Stimulated activated effector memory CD8-positive, alpha-beta T cell treated with anti-CD3 and anti-CD28 coated beads, Interleukin-12 subunit alpha, Interleukin-12 subunit beta, amount 100 ng/mL, for 72 hours (primary cell): ENCODE results near the gene LRRC66.

Source experiments
- ATAC-seq: fragments of 150-1000 bp; cut with Tn5 transposase; 2 replicates; pipeline ENCODE4 v1.10.0; 2021
- DNase-seq, 2 donors: peaks; one replicate each; pipeline ENCODE4 v3.0.0; 2021 to 2022; ENCODE audit warnings: low spot score in 2 of 2
- H3K27ac Mint-ChIP-seq: one replicate; pipeline ENCODE4 v1.8.0; 2022; ENCODE audit warnings: mild to moderate bottlenecking, mixed read lengths
- H3K36me3 Mint-ChIP-seq: one replicate; pipeline ENCODE4 v1.8.0; 2022; ENCODE audit warnings: mild to moderate bottlenecking, mixed read lengths
- H3K4me1 Mint-ChIP-seq: one replicate; pipeline ENCODE4 v1.8.0; 2022; ENCODE audit warnings: mixed read lengths
- H3K4me3 Mint-ChIP-seq: one replicate; pipeline ENCODE4 v1.8.0; 2022; ENCODE audit warnings: mild to moderate bottlenecking, mixed read lengths
- H3K9me3 Mint-ChIP-seq: one replicate; pipeline ENCODE4 v1.8.0; 2022; ENCODE audit warnings: mixed read lengths

LRRC66 gene

DNA sequence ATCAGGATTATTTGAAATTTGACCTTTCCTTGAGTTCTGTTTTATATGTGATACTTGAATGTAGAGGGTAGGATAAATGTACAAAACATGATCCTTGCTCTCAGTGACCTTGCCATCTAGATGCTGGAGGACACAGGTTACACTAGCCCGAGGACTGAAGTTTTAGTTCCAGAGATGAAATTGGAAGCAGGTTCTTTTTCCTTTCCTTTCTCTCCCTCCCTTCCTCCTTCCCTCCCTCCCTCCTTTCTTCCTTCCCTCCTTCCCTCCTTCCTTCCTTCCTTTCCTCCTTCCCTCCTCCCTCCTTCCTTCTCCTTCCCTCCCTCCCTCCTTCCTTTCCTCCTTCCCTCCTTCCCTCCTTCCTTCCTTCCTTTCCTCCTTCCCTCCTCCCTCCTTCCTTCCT, 54.3 kb downstream of the LRRC66 start:
- Mint-ChIP-seq H3K4me1 (no peaks in the 10 kb centered on the region), H3K27ac (no peak overlapping the region), H3K36me3 (no peaks in the 10 kb centered on the region), H3K9me3 (no peaks in the 10 kb centered on the region), H3K4me3 (no peak overlapping the region)
- DNase-seq (no peak), ATAC-seq (no peak)

- Mint-ChIP-seq H3K36me3 (no peaks in the 10 kb centered on the region), H3K4me1 (no peaks in the 10 kb centered on the region), H3K27ac (no peak overlapping the region), H3K4me3 (no peak overlapping the region), H3K9me3 (no peaks in the 10 kb centered on the region)
- ATAC-seq (no peak), DNase-seq (no peak)
These were observed 56.2 kb downstream of the LRRC66 start for GRCh38 chr4:51963841-51964517.

DNA sequence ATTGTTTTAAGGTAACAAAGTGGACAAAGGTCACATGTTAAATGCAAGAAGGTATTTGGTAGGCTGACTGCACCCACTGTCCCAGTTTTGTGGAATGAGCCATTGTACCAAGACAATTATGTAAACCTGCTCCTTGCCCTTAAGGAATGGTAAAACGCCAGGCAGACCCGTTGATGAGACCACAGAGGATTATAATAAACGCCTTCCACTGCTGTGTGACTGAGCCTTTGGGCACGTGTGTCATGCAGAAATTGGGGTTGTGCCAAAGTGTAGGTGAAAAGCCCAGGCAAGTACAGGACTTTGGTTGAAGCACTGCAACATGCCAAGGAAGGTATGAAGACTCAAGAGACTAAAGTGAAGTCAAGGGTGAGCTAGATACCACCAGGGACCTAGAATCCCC, 59.7 kb downstream of the LRRC66 start:
- H3K36me3 Mint-ChIP-seq = no peaks in the 10 kb centered on the region
- no peak overlapping the region for H3K4me3 Mint-ChIP-seq
- no peak for DNase-seq
- H3K9me3 Mint-ChIP-seq = no peaks in the 10 kb centered on the region
- no peak overlapping the region for H3K27ac Mint-ChIP-seq
- no peak for ATAC-seq
- no peaks in the 10 kb centered on the region for H3K4me1 Mint-ChIP-seq

DNA sequence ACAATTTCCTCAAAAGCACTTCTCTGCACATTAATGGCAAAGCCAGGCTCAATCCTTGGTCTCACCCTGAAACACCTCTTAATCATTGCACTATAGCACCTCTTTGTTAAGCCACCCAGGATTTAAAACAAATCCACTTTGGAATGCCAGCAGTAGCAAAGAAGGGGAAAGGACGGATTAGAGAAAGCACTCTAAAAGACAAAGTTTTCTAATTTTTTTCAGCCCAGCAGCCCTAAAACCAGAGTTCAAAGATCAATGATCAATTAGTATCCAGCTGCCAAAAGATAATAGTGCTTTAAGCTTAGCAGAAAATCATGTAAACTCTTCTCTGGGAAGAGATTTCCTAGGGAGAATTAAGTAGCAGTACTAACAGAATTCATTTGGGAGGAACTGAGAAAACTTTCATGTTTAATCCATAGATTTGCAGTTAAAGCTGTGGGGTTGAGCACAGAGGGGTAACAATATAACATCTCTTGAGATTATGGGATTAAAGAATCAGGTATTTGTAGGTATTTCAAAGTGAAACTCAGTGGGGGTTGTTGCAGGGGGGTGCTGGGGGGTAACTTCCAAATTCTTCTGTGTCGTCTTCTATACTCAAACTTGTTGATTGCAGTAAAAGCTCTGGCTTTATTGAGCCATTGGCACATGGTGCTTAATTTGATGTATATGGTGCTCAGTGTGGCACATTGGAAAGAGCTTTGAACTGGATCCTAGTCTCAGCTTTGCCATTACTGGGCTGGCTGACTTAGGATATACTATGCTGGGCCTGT, 61.8 kb downstream of the LRRC66 start:
- ATAC-seq (no peak), DNase-seq (no peak)
- no peaks in the 10 kb centered on the region for H3K9me3 Mint-ChIP-seq
- H3K4me1 Mint-ChIP-seq = no peaks in the 10 kb centered on the region
- H3K27ac Mint-ChIP-seq = no peak overlapping the region
- H3K4me3 Mint-ChIP-seq = no peak overlapping the region
- no peaks in the 10 kb centered on the region for H3K36me3 Mint-ChIP-seq
